DND-41 (cell line): ENCODE results near the gene TMPRSS4.

Source experiments
- CTCF ChIP-seq: IDR thresholded peaks from 2 replicates; pipeline ENCODE4 v1.5.1; 2012; ENCODE audit warnings: borderline replicate concordance, low read length, moderate library complexity, mild to moderate bottlenecking; ENCODE audit not compliant: poor library complexity, severe bottlenecking; ENCODE audit errors: extremely low read depth
- EZH2 ChIP-seq: IDR thresholded peaks from 3 replicates; pipeline ENCODE4 v1.6.1; 2012; ENCODE audit warnings: borderline replicate concordance, low read depth, mild to moderate bottlenecking, moderate library complexity, low read length, inconsistent platforms; ENCODE audit not compliant: severe bottlenecking

- TF ChIP-seq EZH2 (no peak), CTCF (no peak)
These were observed 65.9 kb downstream of the TMPRSS4 start for GRCh38 chr11:118142809-118143208.
